Fibroblast of lung (primary cell): ENCODE measurements around the gene AHR. TPM values are rescaled to one million over a fixed set of nuclear protein-coding genes. Genes with fewer than 3 reads are reported as not detected.

Experiments
- DNase-seq, 2 donors: peaks; one replicate each; pipeline versions ENCODE4 v3.0.0 to v3.0.0-alpha.2; 2010; ENCODE audit warnings: low read depth in 2 of 2
- H2AFZ ChIP-seq: 2 replicates; pipeline ENCODE4 v1.5.1; 2012; ENCODE audit warnings: low read length, control low read depth, inconsistent platforms
- H3K27ac ChIP-seq: 2 replicates; pipeline ENCODE4 v1.5.1; 2011; ENCODE audit warnings: low read length, control low read depth; ENCODE audit not compliant: insufficient read depth
- H3K27me3 ChIP-seq: 2 replicates; pipeline ENCODE4 v1.5.1; 2011; ENCODE audit warnings: mild to moderate bottlenecking, low read length; ENCODE audit not compliant: control insufficient read depth, insufficient read depth
- H3K36me3 ChIP-seq: 2 replicates; pipeline ENCODE4 v1.5.1; 2011; ENCODE audit warnings: low read length; ENCODE audit not compliant: control insufficient read depth, insufficient read depth
- H3K4me1 ChIP-seq: 2 replicates; pipeline ENCODE4 v1.5.1; 2011; ENCODE audit warnings: low read length; ENCODE audit not compliant: control insufficient read depth, insufficient read depth; ENCODE audit errors: extremely low read depth
- H3K4me2 ChIP-seq: 2 replicates; pipeline ENCODE4 v1.5.1; 2011; ENCODE audit warnings: low read length, control low read depth; ENCODE audit not compliant: insufficient read depth; ENCODE audit errors: extremely low read depth
- H3K4me3 ChIP-seq, 4 experiments: fragments of 200-600 bp in 1 of 4; sonication (generic) in 1 of 4; replicated peaks in 1 of 4; 2 replicates each; pipeline ENCODE4 v1.5.1; 2011 to 2016; ENCODE audit warnings: low read length in 4 of 4, low read depth in 3 of 4, mild to moderate bottlenecking in 3 of 4, control low read depth in 2 of 4, inconsistent platforms in 1 of 4, mixed read lengths in 1 of 4; ENCODE audit not compliant: insufficient read depth in 1 of 4; ENCODE audit errors: control extremely low read depth in 1 of 4
- H3K79me2 ChIP-seq: 2 replicates; pipeline ENCODE4 v1.5.1; 2012; ENCODE audit warnings: mild to moderate bottlenecking, low read length, inconsistent platforms; ENCODE audit not compliant: control insufficient read depth, insufficient read depth
- H3K9ac ChIP-seq: 2 replicates; pipeline ENCODE4 v1.5.1; 2011; ENCODE audit warnings: mild to moderate bottlenecking, low read length, control low read depth; ENCODE audit not compliant: insufficient read depth
- H3K9me3 ChIP-seq: 2 replicates; pipeline ENCODE4 v1.5.1; 2012; ENCODE audit warnings: low read depth, low read length; ENCODE audit not compliant: control insufficient read depth, insufficient read depth
- H4K20me1 ChIP-seq: 2 replicates; pipeline ENCODE4 v1.5.1; 2011; ENCODE audit warnings: low read length; ENCODE audit not compliant: control insufficient read depth, insufficient read depth; ENCODE audit errors: extremely low read depth
- EZH2 ChIP-seq: IDR thresholded peaks from 2 replicates; pipeline ENCODE4 v1.5.1; 2012; ENCODE audit warnings: low read length, control low read depth, mild to moderate bottlenecking; ENCODE audit errors: missing control alignments
- polyA plus RNA-seq, 2 donors: library from polyadenylated mRNA; depleted of rRNA in 1 of 2; stranded (reverse) in 1 of 2; unstranded in 1 of 2; fragments of >200 nt; gene quantifications; 2 replicates each; pipeline ENCODE4 v1.2.1, GENCODE V29; 2011 to 2012; ENCODE audit warnings: missing spikeins in 1 of 2
- total RNA-seq: library from RNA; depleted of rRNA; stranded (reverse); fragments of >200 nt; gene quantifications from 2 replicates; pipeline ENCODE4 v1.2.1, GENCODE V29; 2014
- TF ChIP-seq, protein P1 (sequence below), 2 donors: IDR thresholded peaks in 1 of 2; conservative IDR thresholded peaks in 1 of 2; 1 replicate in 1 of 2; 2 replicates in 1 of 2; pipeline ENCODE4 v1.5.1; 2011 to 2012; ENCODE audit warnings: low read length in 2 of 2, control low read depth in 1 of 2, inconsistent platforms in 1 of 2, low read depth in 1 of 2, mild to moderate bottlenecking in 1 of 2

The AHR gene
- total and polyA plus RNA-seq, 2 donors (not counting 1 experiment from before 2014, with no cell fraction given), result 15.4 to 84.4 TPM

DNA sequence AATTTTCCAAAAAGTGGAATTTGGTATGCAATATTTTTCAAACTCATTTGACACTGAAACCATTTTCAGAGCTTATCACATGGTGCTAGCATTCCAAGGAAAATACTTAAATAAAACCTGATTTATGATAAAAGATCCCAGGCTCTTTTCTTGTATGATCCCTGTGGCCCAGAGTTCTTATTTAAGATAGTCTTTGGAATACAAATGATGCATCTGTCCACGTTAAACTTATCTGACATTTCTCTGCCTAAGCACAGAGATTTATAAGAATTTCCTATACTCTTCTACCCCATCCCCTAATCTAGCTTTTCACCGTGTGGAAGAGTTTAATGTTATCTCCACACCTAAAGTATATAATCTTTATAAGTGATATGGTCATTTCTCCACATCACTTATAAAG is 66.2 kb downstream of the AHR start:
- no peak overlapping the region for H3K27ac ChIP-seq
- H3K36me3 ChIP-seq, result no peaks in the 10 kb centered on the region
- no peaks in the 10 kb centered on the region for H3K79me2 ChIP-seq
- no peaks in the 10 kb centered on the region for H4K20me1 ChIP-seq
- H3K4me2 ChIP-seq, result no peak overlapping the region
- no peak for TF ChIP-seq EZH2
- TF ChIP-seq, protein P1, sequence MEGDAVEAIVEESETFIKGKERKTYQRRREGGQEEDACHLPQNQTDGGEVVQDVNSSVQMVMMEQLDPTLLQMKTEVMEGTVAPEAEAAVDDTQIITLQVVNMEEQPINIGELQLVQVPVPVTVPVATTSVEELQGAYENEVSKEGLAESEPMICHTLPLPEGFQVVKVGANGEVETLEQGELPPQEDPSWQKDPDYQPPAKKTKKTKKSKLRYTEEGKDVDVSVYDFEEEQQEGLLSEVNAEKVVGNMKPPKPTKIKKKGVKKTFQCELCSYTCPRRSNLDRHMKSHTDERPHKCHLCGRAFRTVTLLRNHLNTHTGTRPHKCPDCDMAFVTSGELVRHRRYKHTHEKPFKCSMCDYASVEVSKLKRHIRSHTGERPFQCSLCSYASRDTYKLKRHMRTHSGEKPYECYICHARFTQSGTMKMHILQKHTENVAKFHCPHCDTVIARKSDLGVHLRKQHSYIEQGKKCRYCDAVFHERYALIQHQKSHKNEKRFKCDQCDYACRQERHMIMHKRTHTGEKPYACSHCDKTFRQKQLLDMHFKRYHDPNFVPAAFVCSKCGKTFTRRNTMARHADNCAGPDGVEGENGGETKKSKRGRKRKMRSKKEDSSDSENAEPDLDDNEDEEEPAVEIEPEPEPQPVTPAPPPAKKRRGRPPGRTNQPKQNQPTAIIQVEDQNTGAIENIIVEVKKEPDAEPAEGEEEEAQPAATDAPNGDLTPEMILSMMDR (conservative IDR thresholded peaks at IDR 0.05 in 1 of 2, IDR thresholded peaks at IDR 0.05 in 1 of 2; ENCODE audit: low read depth in 1 of 2, low read length in 2 of 2), result no peak
- H3K9ac ChIP-seq, result no peak overlapping the region
- H3K4me3 ChIP-seq, result no peak overlapping the region
- H3K4me1 ChIP-seq, result peaks cover 13% of the 10 kb centered on the region
- no peaks in the 10 kb centered on the region for H3K27me3 ChIP-seq
- DNase-seq, result no peak
- no peaks in the 10 kb centered on the region for H3K9me3 ChIP-seq
- H2AFZ ChIP-seq, result no peak overlapping the region

DNA sequence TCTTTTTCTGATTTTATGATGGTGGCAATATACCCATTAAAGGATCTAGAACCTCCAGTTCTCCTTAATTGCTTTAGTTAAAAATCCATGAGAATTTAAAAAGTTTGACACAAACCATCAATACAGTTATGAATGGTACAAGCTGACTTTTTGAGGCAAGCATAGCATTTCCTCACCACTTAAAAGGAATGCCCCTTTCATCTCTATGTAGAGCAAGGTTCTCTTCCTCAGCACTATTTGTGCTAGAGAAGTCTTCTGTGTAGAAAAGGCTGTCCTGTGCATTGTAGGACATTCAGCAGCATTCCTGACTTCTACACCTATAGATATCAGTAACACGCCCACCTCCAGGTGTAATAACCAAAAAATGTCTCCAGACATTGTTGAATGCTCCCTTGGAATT is 67.3 kb downstream of the AHR start:
- H4K20me1 ChIP-seq, result no peaks in the 10 kb centered on the region
- no peak overlapping the region for H3K27ac ChIP-seq
- H3K4me2 ChIP-seq, result no peak overlapping the region
- H3K9ac ChIP-seq, result no peak overlapping the region
- no peak overlapping the region for H2AFZ ChIP-seq
- H3K4me1 ChIP-seq, result peaks cover 22% of the 10 kb centered on the region
- DNase-seq, result no peak
- no peaks in the 10 kb centered on the region for H3K9me3 ChIP-seq
- no peak overlapping the region for H3K4me3 ChIP-seq
- H3K27me3 ChIP-seq, result no peaks in the 10 kb centered on the region
- TF ChIP-seq, protein P1 (conservative IDR thresholded peaks at IDR 0.05 in 1 of 2, IDR thresholded peaks at IDR 0.05 in 1 of 2; ENCODE audit: low read depth in 1 of 2, low read length in 2 of 2), result no peak
- TF ChIP-seq EZH2, result no peak
- no peaks in the 10 kb centered on the region for H3K36me3 ChIP-seq
- H3K79me2 ChIP-seq, result no peaks in the 10 kb centered on the region

DNA sequence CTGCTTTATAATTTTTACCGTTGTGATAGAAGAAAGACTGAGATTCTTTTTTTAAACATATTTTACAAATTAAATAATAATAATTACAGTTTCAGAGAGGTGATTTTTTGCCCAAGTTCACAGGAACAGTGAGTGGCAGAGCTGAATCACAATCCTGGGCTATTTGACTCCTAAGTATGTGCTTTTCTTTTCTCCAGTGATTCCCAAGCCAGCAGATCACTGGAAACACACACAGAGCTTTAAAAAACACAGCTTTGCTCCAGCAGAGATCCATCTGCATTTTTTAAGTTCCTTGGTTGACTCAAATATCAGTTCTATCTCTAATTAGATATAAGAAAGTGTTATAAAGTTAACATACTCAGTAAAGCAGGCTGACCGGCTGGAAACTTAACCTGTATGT is 69.0 kb downstream of the AHR start:
- Histone ChIP-seq H4K20me1 (no peaks in the 10 kb centered on the region), H3K4me2 (no peak overlapping the region), H3K4me1 (peaks cover 29% of the 10 kb centered on the region), H3K4me3 (no peak overlapping the region), H3K36me3 (no peaks in the 10 kb centered on the region), H3K9me3 (no peaks in the 10 kb centered on the region), H3K9ac (no peak overlapping the region), H3K27me3 (no peaks in the 10 kb centered on the region), H3K79me2 (no peaks in the 10 kb centered on the region), H2AFZ (no peak overlapping the region), H3K27ac (no peak overlapping the region)
- peak in 1 of 2 donors; percentile 37 for DNase-seq
- no peak for TF ChIP-seq EZH2
- TF ChIP-seq, protein P1 (conservative IDR thresholded peaks at IDR 0.05 in 1 of 2, IDR thresholded peaks at IDR 0.05 in 1 of 2; ENCODE audit: low read depth in 1 of 2, low read length in 2 of 2), result no peak
